IPS DF 4.7 (cell line): ENCODE data around the gene ZNF532.

Source experiments
- DNase-seq: peaks from one replicate; pipeline ENCODE4 v3.0.0-alpha.2; 2013; ENCODE audit warnings: low spot score; ENCODE audit errors: extremely low read depth

ZNF532 gene

GRCh38 chr18:58941426-58942099 is 76.9 kb downstream of the ZNF532 start:
- no peak for DNase-seq

DNA sequence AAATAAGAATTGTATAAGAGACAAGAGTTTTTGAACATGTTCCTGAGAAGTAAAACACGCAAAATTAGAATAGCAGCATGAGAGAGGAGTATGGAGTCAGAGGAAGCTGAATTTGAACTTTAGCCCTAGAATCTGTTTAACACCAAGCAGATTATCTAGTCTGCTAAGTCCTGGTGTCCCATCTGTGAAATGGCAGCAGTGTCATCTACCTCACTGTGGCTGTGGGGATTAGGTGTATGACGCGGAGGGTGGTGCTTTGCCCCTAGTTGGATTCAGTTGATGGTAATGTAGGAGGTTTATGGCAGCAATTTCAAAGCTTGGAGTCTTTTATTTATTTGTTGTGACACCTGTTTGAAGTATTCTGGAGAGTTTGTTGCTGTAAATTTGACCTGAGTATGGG is 79.2 kb downstream of the ZNF532 start:
- no peak for DNase-seq

DNA sequence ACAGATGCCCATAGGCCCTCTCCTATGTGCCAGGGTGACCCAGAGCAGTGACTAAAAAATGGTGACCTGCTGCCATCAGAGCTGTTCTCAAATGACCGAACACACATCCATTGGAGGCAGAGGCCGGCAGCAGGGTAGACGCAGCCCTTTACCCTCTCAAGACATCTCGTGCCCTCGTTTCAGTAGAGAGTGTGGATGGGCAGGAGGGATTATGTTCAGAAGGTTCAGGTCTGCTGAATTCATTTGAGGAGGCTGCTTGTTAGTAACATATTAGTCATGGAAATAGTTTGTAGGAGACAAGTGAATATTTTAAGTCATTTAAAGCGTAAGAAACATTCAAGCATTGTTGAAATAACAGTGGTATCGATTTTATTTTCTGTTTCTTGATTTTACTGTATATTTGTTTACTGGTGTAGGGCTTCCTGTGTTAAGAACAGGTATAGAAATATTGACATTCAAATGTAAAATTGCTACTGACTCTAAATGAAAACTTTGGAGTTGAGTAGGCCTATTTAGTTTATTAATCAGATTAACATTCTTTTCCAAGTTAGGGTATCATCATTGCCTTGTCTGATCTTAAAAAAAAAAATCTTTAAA is 82.6 kb downstream of the ZNF532 start:
- DNase-seq, result no peak

GRCh38 chr18:58949031-58949430 is 84.4 kb downstream of the ZNF532 start:
- no peak for DNase-seq

- DNase-seq, result no peak
Measured at GRCh38 chr18:58951986-58952702, 87.5 kb downstream of the ZNF532 start.

DNA sequence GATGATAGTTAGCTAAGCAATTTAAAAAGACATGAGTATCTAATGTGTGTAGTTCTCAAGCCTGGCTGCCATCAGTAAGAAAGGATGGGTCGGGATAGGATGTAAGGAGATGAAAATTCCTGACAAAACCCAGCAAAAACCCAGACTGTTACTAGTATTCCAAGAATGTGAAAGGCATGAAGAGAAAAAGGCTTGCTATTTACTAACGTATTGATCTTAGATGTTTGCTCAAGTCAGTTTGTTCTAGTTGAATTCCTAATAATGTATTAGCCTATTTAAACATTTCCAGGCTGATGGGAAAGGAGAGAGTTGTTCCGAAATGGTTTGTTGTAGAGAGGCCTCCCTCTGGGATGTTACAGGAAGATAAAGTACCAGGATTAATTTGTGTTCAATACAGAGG is 88.2 kb downstream of the ZNF532 start:
- DNase-seq, result no peak

DNA sequence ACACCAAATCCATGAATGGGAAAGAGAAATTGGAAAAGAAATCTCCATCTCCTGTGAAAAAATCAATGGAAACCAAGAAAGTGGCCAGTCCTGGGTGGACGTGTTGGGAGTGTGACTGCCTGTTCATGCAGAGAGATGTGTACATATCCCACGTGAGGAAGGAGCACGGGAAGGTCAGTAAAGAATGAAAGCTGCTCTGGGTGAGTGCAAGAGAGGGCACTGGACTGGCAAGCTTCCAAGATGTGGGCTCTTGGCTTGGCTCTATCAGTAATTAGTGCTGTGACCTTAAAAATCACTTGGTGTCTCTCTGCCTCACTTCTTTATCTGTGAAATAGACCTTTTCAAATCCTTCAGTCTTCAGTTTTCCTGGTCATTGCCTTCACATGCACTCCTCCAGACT is 89.0 kb downstream of the ZNF532 start:
- no peak for DNase-seq

GRCh38 chr18:58955001-58955400 is 90.3 kb downstream of the ZNF532 start:
- DNase-seq, result no peak

DNA sequence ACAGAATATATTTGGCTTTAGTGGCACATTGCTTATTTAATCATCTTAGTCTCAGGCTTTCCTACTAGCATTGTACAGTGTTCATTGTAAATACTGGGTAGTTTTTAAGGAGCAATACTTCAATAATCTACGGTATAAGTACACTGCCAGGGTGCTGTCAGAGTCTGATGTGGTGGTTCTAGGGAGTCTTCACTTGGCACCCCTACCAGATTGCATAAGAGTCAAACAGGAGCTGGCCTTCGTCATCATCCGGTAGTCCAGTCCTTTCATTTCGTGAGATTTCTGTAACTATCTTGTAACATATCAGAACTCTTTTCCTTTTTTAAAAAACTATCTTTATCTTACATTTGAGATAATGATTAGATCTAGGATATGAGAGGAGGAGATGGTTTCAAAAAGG is 91.1 kb downstream of the ZNF532 start:
- DNase-seq, result no peak

GRCh38 chr18:58958628-58959027 is 94.0 kb downstream of the ZNF532 start:
- DNase-seq, result no peak

DNA sequence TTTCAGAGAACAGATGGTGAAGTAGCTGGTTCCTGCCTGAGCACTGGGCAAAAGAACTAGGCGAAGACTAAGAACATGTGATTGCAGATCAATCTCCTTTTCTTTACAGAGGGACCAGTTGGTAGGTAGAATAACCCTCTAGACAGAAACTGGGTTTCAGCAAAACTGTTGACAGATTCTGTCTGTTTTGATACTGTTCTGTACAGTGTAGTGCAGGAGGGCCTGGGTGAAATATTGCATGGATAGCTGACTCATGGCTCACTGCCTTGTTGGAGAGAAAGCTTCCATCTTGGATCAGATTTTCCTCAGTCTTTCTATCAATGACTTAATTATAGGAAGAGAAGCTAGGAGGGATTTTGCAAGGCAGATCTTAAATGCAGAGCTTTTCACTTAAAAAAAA is 95.8 kb downstream of the ZNF532 start:
- no peak for DNase-seq

GRCh38 chr18:58960946-58961722 is 96.5 kb downstream of the ZNF532 start:
- no peak for DNase-seq

- DNase-seq, result no peak
Measured at GRCh38 chr18:58962336-58962735, 97.7 kb downstream of the ZNF532 start.

DNA sequence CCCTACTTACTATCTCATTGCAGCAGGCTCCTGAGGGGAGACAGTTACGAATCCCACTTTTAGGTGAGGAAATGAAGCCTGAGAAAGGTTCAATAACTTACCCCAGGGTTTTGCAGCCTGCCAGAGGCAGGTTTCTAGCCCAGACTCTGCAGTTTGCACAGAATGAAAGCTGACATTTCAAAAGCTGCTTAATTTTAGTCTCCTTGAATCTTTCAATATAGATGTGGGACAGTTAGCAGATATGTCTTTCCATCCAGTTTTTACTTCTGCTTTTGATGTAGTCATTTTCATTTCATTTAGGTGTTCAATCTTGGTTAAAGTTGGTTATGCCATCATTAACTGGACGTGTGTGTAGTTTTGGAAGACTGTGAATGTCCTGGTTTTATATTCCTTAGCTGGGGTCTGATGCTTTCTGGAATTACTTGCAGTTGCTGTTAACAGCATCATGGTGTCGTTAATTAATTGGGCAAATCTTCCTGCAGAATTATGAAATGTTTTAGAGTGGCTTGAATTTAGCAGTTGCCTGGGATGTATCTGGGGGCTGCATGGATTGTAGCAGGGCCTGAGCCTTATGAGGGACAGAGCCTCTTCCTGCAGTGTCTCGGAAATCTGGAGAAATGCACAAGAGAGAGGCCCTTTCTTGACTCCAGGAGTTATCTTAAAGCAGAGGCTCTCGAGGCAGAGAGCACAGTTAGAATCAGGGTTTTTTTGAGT is 100.8 kb downstream of the ZNF532 start:
- DNase-seq, result no peak

- no peak for DNase-seq
Measured at GRCh38 chr18:58966005-58966677, 101.5 kb downstream of the ZNF532 start.

GRCh38 chr18:58966704-58967103 is 102.0 kb downstream of the ZNF532 start:
- DNase-seq, result no peak

DNA sequence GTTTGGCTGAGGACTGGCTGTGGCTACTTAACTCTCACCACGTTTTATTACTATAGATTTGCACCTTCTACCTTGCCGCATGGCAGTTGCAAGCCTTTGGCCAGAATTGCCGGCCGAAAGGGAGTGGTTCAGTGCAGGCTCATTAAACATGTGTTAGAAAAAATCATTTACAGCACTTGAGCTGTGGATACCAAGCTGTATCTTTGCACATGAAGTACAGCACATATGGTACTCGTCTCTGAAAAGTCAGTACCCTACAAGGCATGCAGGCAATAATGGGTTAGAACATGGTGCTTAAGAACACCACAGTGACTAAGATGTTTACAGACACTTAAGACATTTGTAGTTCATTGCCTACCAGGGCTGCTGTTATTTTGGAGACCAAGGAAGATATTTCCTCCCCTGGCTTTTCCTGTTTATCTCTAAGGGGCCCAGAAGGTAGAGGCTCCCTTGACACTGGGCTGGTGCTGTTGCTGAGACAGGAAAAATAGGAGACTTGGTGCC is 103.1 kb downstream of the ZNF532 start:
- no peak for DNase-seq

GRCh38 chr18:58970943-58971790 is 106.5 kb downstream of the ZNF532 start:
- no peak for DNase-seq

- DNase-seq, result no peak
Measured at GRCh38 chr18:58975296-58975695, 110.6 kb downstream of the ZNF532 start.

- no peak for DNase-seq
Measured at GRCh38 chr18:58975781-58976180, 111.1 kb downstream of the ZNF532 start.
